ENCODE results near the gene RAB11FIP4.
A peak's percentile ranks its signal among the peaks of the same experiment; 100 is the strongest.

RAB11FIP4 gene

GRCh38 chr17:31488264-31488981, 96.9 kb downstream of the RAB11FIP4 start:
- DNase-seq (ENCODE audit: low read depth) = no peak

GRCh38 chr17:31488982-31489294, 97.5 kb downstream of the RAB11FIP4 start:
- no peak for DNase-seq (ENCODE audit: low read depth)

- no peak for DNase-seq (ENCODE audit: low read depth)
Measured at GRCh38 chr17:31489295-31490018, 98.0 kb downstream of the RAB11FIP4 start.

DNA sequence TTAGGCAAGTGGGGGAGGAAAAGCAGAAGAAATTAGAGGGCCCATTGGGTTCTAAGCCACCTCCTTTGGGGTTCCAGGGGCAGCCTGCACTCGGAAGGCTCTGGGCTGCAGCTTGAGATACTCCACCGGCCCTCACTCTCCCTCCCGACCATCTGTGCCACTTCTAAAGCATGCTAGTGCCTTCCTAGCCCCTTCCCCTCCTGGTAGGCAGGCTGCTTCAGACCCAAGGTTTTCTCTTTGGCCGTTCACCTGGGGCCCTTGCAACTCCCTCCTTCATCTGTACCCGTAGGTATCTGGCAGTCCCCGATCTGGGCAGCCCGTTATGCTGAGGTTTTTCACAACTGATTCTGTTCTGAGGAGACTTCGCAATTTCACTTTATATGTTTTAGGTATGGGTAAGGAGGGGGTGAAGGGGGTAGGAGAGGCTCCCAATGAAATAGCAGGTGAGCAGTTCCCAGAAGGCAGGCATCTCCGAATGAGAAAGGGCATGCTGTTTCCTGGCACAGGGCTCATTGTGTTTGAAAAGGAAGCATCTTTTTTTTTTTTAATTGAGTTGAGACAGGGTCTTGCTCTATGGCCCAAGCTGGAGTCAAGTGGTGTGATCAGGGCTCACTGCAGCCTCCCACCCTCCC, 98.7 kb downstream of the RAB11FIP4 start:
- DNase-seq (ENCODE audit: low read depth) = no peak

DNA sequence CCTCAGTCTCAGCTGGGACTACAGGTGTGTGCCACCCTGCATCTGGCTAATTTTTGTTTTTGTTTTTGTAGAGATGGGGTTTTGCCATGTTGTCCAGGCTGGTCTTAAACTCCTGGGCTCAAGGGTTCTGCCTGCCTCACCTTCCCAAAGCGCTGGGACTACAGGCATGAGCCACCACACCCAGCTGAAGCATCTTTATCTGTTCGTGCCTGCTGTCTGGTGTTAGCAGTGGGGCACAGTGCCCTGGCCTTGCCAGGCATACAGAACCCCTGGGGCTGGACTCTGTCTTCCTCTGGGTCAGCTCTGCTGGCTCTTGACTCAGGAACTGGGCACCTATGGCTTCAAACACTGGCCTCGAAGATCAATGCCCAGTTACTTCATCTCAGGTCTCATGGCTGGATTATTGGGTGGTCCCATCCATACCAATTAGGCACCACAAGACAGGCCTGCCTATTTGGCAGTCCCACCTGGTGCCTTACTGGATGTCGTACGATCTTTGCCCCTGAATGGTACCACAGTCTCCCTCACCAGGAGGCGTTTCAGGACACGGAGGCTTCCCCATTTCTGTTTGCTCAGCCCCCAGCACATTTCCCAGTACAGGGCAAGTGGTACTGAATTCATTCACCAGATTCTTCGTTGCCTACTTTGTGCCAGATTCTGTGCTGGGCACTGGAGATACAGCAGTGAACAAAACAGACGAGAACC, 99.3 kb downstream of the RAB11FIP4 start:
- no peak for DNase-seq (ENCODE audit: low read depth)

DNA sequence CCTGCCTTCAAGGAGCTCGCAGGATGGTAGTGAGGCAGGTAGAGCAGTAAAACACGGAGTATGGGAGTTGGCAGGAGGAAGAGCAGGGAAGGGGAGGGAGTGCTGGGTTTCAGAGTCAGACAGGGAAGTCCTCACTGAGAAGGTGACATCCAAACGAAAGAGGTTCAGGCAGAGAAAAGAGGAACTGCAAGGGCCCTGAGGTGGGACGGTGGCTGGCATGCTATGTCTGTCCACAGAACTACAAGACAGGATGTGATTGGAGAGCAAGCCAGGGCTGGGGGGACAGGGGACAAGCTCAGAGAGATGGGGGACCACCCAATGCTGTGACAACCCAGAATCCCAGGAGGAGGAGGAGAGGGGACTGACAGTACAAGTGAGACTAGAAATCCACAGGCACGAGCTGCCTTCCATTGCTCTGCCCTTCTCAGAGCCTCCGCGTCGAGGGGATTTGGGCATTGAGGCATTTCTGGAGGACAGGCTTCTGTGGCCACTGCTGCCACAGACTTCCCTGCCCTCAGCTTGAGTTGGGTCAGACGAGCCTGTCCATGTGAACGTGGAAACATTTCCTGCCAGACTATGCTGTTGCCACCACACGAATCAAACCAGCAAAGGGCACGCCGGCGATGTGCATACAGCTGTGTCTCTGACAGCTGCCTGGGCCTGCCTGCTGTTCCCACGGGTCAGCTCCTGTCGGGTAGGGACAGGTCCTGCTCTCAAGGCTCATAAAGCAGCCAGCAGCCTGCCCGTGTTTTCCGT, 100.1 kb downstream of the RAB11FIP4 start:
- no peak for DNase-seq (ENCODE audit: low read depth)

DNA sequence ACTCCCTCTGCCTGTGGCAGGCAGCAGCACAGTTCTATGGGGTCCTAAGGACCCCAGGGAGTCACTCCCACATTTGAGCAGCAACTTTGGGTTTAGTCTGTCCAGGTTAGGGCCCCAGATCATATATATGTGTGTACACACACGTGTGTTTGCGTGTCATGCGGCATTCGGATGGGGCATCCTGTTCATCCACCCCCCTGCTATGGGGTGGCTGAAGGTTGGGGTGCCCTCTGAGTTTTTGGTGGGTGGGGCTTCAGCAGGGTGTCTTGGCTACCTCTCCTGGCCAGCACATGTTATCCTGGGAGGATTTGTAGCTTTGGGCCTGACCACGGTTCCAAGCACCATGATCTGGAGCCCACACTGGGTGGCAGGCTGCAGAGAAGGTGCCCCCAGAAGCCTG, 100.7 kb downstream of the RAB11FIP4 start:
- no peak for DNase-seq (ENCODE audit: low read depth)

DNA sequence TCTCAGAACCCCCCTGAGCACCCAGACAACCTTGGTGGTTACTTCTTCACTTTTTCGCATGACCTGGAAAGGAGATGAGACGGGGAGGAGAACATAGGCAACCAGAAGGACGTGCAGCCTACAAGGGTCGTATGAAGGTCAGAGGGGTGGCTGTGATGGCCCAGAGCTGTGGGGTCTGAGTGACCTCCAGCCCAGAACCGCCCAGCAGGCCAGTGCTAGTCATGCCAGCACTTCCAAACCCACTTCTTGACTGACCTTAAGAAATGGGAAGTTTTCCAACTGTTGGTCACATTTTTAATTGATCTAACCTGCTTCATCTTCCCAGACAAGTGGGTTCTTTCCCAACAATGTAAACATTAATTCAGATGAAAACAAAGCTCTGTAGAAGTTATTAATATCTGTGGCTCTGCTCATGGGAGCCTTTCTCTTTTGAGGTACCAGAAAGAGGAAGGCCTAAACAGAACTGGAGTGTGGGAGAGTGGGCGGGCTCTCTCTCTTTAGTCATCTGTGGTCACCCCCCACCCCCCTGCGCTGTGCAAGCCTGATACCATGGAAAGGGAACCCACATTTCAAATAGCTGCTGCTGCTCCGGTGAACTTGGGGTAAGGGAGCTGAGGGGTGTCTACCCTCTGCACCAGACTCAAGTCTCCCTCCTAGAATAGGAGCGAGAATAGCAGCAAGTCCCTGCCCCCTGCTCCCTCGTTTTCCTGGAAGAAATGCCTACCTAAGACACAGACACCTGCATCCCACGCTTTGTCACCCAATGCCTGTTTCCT, 101.6 kb downstream of the RAB11FIP4 start:
- DNase-seq (ENCODE audit: low read depth) = peak; percentile 51

- DNase-seq (ENCODE audit: low read depth) = no peak
Measured at GRCh38 chr17:31493656-31494155, 102.2 kb downstream of the RAB11FIP4 start.

DNA sequence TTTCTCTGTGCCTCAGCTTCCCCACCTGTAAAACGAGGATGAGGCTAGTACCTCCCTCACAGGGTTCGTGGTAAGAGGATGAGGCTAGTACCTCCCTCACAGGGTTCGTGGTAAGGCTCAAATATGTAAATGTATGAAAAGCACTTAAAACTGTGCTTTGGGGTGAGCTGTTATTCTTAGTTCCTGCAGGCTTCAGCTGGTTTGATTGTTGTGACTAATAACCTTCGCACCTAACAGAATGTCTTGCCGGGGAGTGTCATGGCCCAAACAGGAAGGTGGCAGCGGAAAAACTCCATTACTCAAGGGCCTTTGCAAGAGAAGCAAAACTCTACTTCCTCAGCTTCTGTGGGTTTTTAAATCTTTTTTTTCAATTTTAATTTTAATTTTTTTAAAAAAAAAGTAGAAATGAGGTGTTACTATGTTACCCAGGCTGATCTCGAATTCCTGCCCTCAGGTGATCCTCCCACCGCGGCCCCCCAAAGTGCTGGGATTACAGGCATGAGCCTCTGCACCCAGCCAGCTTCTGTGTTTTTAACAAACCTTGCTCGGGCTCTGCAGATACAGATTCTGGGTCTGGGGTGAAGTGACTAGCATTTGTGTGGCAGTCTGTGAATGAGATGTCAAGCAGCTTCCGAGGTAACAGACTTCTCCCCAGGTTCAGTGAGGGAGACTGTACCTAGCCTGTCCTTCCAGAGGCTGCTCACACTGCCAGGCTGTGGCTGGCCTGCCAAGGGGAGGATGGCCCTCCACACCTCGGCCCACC, 103.0 kb downstream of the RAB11FIP4 start:
- peak; percentile 57 for DNase-seq (ENCODE audit: low read depth)

DNA sequence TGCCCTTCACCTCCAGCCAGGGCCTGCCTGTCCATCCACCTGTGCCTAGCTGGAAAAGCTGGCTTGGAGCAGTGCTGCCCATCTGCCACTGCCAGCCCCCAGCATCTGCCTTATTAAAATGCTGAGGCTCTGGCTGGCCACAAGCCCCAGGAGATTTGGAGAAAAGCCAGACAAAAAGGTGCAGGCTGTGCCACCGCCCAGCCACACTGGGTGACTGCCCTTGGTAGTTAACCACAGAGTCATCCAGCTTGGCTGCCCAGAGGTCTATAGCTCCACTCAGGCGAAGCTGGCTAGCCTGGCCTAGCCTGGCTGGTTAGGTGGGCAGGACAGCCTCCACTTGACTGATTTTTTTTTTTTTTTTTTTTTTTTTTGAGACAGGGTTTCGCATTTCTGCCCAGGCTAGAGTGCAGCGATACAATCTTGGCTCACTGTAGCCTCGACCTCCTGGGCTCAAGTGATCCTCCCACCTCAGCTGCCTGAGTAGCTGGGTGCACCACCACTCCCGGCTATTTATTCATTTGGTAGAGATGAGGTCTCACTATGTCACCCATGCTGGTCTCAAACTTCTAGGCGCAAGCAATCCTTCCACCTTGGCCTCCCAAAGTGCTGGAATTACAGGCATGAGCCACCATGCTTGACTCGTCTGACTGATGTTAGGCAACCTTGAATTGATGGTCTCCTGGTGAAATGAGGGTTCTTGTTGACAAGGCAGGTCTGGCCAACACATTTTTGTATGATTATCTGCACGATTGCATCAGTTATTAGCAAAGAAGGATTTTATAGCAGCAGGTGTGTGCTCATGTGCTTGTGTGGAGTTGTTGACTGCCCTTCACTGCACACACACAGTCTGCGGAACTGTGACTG, 103.8 kb downstream of the RAB11FIP4 start:
- no peak for DNase-seq (ENCODE audit: low read depth)

DNA sequence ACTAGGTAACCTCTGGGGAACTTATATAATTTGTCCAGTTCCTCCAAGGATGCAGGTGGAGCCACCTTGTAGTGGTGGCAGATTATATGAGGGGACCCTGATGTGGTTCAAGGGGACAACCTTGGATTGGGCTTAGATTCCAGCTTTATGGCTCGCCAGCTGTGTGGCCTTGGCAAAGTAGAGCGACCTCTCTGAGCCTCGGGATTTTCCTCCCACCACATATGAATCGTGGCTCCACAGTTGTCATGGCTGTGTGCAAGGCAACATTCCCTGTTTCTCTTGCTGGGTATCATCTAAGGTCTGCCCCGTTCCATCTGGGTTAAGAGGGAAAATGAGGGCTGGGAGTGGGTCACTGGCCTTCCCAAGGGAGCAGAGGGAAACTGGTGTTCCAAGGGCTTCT, 104.6 kb downstream of the RAB11FIP4 start:
- DNase-seq (ENCODE audit: low read depth) = no peak

GRCh38 chr17:31496601-31497000, 105.1 kb downstream of the RAB11FIP4 start:
- DNase-seq (ENCODE audit: low read depth) = no peak

- DNase-seq (ENCODE audit: low read depth) = no peak
Measured at GRCh38 chr17:31497431-31497830, 106.0 kb downstream of the RAB11FIP4 start.

DNA sequence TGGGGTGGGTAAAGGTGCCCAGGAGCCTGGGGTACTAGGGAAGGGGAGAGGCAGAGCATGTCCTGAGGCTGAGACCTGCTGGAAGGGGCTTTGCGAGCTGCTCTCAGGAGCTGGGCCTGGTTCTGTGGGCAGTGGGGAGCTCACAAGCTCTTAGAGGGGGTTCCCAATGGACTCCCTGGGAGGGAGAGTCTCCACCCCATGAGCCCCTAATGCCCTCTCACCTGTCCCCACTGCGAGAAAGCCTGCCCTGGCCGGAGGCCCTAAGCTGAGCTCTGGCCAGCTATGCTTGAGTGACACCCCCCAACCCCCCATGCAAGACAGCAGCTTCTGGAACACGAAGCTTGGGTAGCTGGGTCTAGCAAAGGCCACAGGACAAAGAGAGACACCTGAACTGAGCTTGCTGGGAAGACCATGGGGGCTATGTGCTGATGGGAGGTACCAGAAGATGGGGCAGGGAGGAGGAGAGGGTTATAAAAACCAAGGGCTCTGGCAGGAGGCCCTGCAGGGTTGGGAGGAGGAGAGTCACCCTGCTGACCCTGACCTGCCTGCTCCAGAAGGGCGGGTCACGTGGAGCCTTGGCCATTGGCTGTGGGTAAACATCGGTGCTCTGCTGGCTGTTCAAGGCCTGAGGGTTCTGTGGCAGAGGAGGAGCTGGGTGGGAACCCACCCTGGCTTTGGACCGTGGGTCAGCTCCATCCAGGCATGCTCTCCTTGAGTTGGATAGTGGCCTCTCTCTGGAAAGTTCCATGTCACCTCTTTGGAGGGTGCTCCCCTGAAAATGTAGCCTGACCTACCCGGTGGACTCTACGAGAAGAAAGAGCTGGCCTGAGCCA, 106.7 kb downstream of the RAB11FIP4 start:
- DNase-seq (ENCODE audit: low read depth) = no peak

GRCh38 chr17:31499771-31500554, 108.5 kb downstream of the RAB11FIP4 start:
- DNase-seq (ENCODE audit: low read depth) = no peak

DNA sequence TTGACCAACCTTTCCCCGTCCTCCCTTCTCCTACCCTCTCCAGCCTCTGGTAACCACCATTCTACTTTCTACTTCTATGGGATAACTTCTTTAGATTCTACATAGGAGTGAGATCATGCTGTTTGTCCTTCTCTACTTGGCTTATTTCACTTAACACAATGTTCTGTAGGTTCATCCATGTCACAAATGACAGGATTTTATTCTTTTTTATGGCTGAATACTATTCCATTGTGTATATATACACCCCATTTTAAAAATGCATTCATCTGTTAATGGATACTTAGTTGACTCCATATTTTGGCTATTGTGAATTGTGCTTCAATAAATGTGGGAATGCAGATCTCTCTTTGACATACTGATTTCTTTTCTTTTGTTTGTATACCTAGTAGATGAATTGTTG, 115.0 kb downstream of the RAB11FIP4 start:
- DNase-seq (ENCODE audit: low read depth) = no peak
